Measurements from ENCODE around the gene CEP72.
"Not testable (repeated sequence)": the region's sequence is repeated elsewhere in the genome, so short reads cannot be mapped to it uniquely, and the experiment has no call there.

Gene CEP72

GRCh38 chr5:684751-685216 lies 72.6 kb downstream of the CEP72 start:
- no peak for DNase-seq

GRCh38 chr5:685262-686171 lies 73.4 kb downstream of the CEP72 start:
- ATAC-seq, result no peak

More at GRCh38 chr5:684751-685216, 72.6 kb downstream of the CEP72 start:
- ATAC-seq, result no peak

GRCh38 chr5:686172-686523 lies 74.0 kb downstream of the CEP72 start:
- ATAC-seq, DNase-seq: not testable (repeated sequence)

More at GRCh38 chr5:685262-686171, 73.4 kb downstream of the CEP72 start:
- no peak for DNase-seq

- DNase-seq, ATAC-seq: not testable (repeated sequence)
Measured at GRCh38 chr5:686936-687335, 74.8 kb downstream of the CEP72 start.

GRCh38 chr5:688348-689010 lies 76.3 kb downstream of the CEP72 start:
- not testable (repeated sequence) for ATAC-seq, DNase-seq

- DNase-seq, ATAC-seq: not testable (repeated sequence)
Measured at GRCh38 chr5:690293-690692, 78.2 kb downstream of the CEP72 start.

- not testable (repeated sequence) for ATAC-seq, DNase-seq
Measured at GRCh38 chr5:691049-691448, 78.9 kb downstream of the CEP72 start.

- DNase-seq, result no peak
- ATAC-seq, result no peak
Measured at GRCh38 chr5:691817-692528, 79.8 kb downstream of the CEP72 start.

GRCh38 chr5:692529-693041 lies 80.4 kb downstream of the CEP72 start:
- ATAC-seq, result not testable (repeated sequence)

GRCh38 chr5:693271-694041 lies 81.3 kb downstream of the CEP72 start, which contains the start of gene TPPP:
TPPP (minus strand) TSS chr5:693352; CDS start chr5:678060, 15,292 bp downstream.
- peak; percentile 89 for DNase-seq
- ATAC-seq, result peak; percentile 88

More at GRCh38 chr5:692529-693041, 80.4 kb downstream of the CEP72 start:
- not testable (repeated sequence) for DNase-seq

GRCh38 chr5:694042-694431 lies 81.9 kb downstream of the CEP72 start:
- not testable (repeated sequence) for ATAC-seq, DNase-seq

GRCh38 chr5:695475-695874 lies 83.3 kb downstream of the CEP72 start:
- DNase-seq, ATAC-seq: not testable (repeated sequence)

- not testable (repeated sequence) for ATAC-seq, DNase-seq
Measured at GRCh38 chr5:696191-696590, 84.1 kb downstream of the CEP72 start.

- not testable (repeated sequence) for ATAC-seq, DNase-seq
Measured at GRCh38 chr5:696753-697702, 84.9 kb downstream of the CEP72 start.
